HG03045 (cell line): ENCODE results near the gene NRIP2.

Experiments used
- ATAC-seq: cut with Tn5 transposase; IDR thresholded peaks from one replicate; pipeline ENCODE4 v1.9.1; 2021; ENCODE audit warnings: mild to moderate bottlenecking, moderate library complexity; ENCODE audit not compliant: unreplicated experiment

Gene NRIP2

GRCh38 chr12:2776129-2776806 is 58.6 kb downstream of the NRIP2 start:
- ATAC-seq = no peak

- no peak for ATAC-seq
These were observed 59.4 kb downstream of the NRIP2 start for GRCh38 chr12:2775431-2775830.
